Muscle of back (tissue), 11 donors: ENCODE measurements around the gene PEX11G. TPM values are rescaled to one million over a fixed set of nuclear protein-coding genes. Genes with fewer than 3 reads are reported as not detected.
"Not testable (repeated sequence)": the region's sequence is repeated elsewhere in the genome, so short reads cannot be mapped to it uniquely, and the experiment has no call there.

ENCODE experiments used
- DNase-seq, 3 donors: peaks; one replicate each; pipeline versions ENCODE4 v3.0.0 to v3.0.0-alpha.2; 2013
- polyA plus RNA-seq, 10 donors: library from polyadenylated mRNA; unstranded; fragments of 120-200 nt; gene quantifications; one replicate each; pipeline ENCODE4 v1.2.1, GENCODE V29; 2013; ENCODE audit not compliant: insufficient read length in 10 of 10

Gene PEX11G
- polyA plus RNA-seq, 10 donors = 1.9 to 3.6 (median 2.4) TPM

GRCh38 chr19:7440188-7440975, 48.5 kb downstream of the PEX11G start:
- DNase-seq = no peak

- DNase-seq = no peak
These were observed 53.2 kb downstream of the PEX11G start for GRCh38 chr19:7435586-7435985.

- DNase-seq = no peak
These were observed 54.4 kb downstream of the PEX11G start for GRCh38 chr19:7434391-7434790.

GRCh38 chr19:7433456-7433855, 55.4 kb downstream of the PEX11G start:
- DNase-seq = not testable (repeated sequence)

- DNase-seq = no peak
These were observed 59.1 kb downstream of the PEX11G start for GRCh38 chr19:7429638-7430282.

GRCh38 chr19:7428651-7429113, 60.2 kb downstream of the PEX11G start:
- DNase-seq = no peak

GRCh38 chr19:7427944-7428343, 60.9 kb downstream of the PEX11G start:
- DNase-seq = no peak

- no peak for DNase-seq
These were observed 61.8 kb downstream of the PEX11G start for GRCh38 chr19:7426986-7427385.

Other genes starting within 250 kb of the PEX11G start
- gene INSR, start 194.6 kb downstream of the PEX11G start, polyA plus RNA-seq = 10 to 100 TPM; 10.4 to 19.0 (median 14.3) TPM
- 10 to 100 TPM; 10.6 to 17.8 (median 14.1) TPM for gene ARHGEF18, start 140.1 kb downstream of the PEX11G start, polyA plus RNA-seq
- gene ZNF358, start 27.1 kb upstream of the PEX11G start, polyA plus RNA-seq = 10 to 100 TPM; 35.8 to 55.2 (median 41.5) TPM
- 10 to 100 TPM in 9 of 10 donors, 1 to 10 TPM in 1; 8.2 to 13.8 (median 12.0) TPM for gene MCOLN1, start 33.6 kb upstream of the PEX11G start, polyA plus RNA-seq
- 10 to 100 TPM; 24.2 to 32.7 (median 27.4) TPM for gene PNPLA6, start 46.7 kb upstream of the PEX11G start, polyA plus RNA-seq
- 1 to 10 TPM in 2 of 10 donors, under 1 TPM in 7, not detected in 1; 0.05 to 2.0 (median 0.24) TPM for gene CAMSAP3, start 106.8 kb upstream of the PEX11G start, polyA plus RNA-seq
- gene XAB2, start 140.5 kb upstream of the PEX11G start, polyA plus RNA-seq = 10 to 100 TPM; 18.7 to 29.6 (median 23.1) TPM
- gene PET100, start 140.8 kb upstream of the PEX11G start, polyA plus RNA-seq = 10 to 100 TPM; 48.6 to 90.3 (median 69.3) TPM
- under 1 TPM in 1 of 10 donors, not detected in 9; 0.26 TPM for gene PCP2, start 144.7 kb upstream of the PEX11G start, polyA plus RNA-seq
- gene STXBP2, start 148.1 kb upstream of the PEX11G start, polyA plus RNA-seq = 1 to 10 TPM; 2.1 to 7.9 (median 6.0) TPM
- 1 to 10 TPM; 1.1 to 3.6 (median 2.4) TPM for gene RETN, start 180.0 kb upstream of the PEX11G start, polyA plus RNA-seq
- under 1 TPM in 6 of 10 donors, not detected in 4; 0.10 to 0.38 (median 0.28) TPM for gene MCEMP1, start 188.1 kb upstream of the PEX11G start, polyA plus RNA-seq
- gene TRAPPC5, start 191.8 kb upstream of the PEX11G start, polyA plus RNA-seq = 10 to 100 TPM; 26.0 to 45.4 (median 32.8) TPM
- under 1 TPM in 9 of 10 donors, not detected in 1; 0.22 to 0.97 (median 0.48) TPM for gene FCER2, start 213.1 kb upstream of the PEX11G start, polyA plus RNA-seq
- gene CLEC4G, start 243.1 kb upstream of the PEX11G start, polyA plus RNA-seq = under 1 TPM in 4 of 10 donors, not detected in 6; 0.17 to 0.29 (median 0.24) TPM